WTC11 (cell line): ENCODE results near the gene OBSCN. TPM values are rescaled to one million over a fixed set of nuclear protein-coding genes. Genes with fewer than 3 reads are reported as not detected.

ENCODE experiments used
- ATAC-seq: fragments of 200-7000 bp; cut with Tn5 transposase; 2 replicates; pipeline ENCODE4 v1.10.0; 2021; ENCODE audit warnings: mild to moderate bottlenecking, moderate library complexity
- CTCF ChIA-PET: fragments of 300-600 bp; sonication (Branson Sonifier 250); formaldehyde crosslinking; loops from one replicate; lab custom pipeline; 2021; ENCODE audit warnings: antibody characterized with exemption; lab: Charles Lee
- POLR2A ChIA-PET: fragments of 350-600 bp; sonication (Branson Sonifier 250); formaldehyde crosslinking; loops from one replicate; lab custom pipeline; 2021; ENCODE audit warnings: antibody characterized with exemption; lab: Charles Lee
- DNase-seq: peaks from one replicate; pipeline ENCODE4 v3.0.0; 2021; ENCODE audit warnings: low spot score
- H3K27ac Mint-ChIP-seq: 2 replicates; pipeline ENCODE4 v1.8.0; 2021; ENCODE audit warnings: mixed read lengths
- H3K27me3 Mint-ChIP-seq: 2 replicates; pipeline ENCODE4 v1.8.0; 2021; ENCODE audit warnings: low read depth, mild to moderate bottlenecking, moderate library complexity, mixed read lengths
- H3K36me3 Mint-ChIP-seq: 2 replicates; pipeline ENCODE4 v1.8.0; 2021; ENCODE audit warnings: mixed read lengths
- H3K4me1 Mint-ChIP-seq: 2 replicates; pipeline ENCODE4 v1.8.0; 2022; ENCODE audit warnings: mixed read lengths
- H3K4me3 Mint-ChIP-seq: 2 replicates; pipeline ENCODE4 v1.8.0; 2021; ENCODE audit warnings: mild to moderate bottlenecking, moderate library complexity, mixed read lengths
- H3K9me3 Mint-ChIP-seq: 2 replicates; pipeline ENCODE4 v1.8.0; 2021; ENCODE audit warnings: mixed read lengths
- AFF4 ChIP-seq: sonication (generic); formaldehyde crosslinking; IDR thresholded peaks from 2 replicates; pipeline ENCODE4 v1.8.1; 2023; ENCODE audit warnings: mild to moderate bottlenecking, missing genetic modification reagents, borderline replicate concordance
- AR ChIP-seq: fragments of 250-450 bp; sonication (Bioruptor Pico); IDR thresholded peaks from 2 replicates; pipeline ENCODE4 v1.9.0; 2021; ENCODE audit warnings: mild to moderate bottlenecking
- FOXP1 ChIP-seq: sonication (generic); formaldehyde crosslinking; IDR thresholded peaks from 2 replicates; pipeline ENCODE4 v1.8.0; 2022; ENCODE audit warnings: missing genetic modification reagents, mild to moderate bottlenecking, moderate library complexity, borderline replicate concordance
- MXD4 ChIP-seq: fragments of 250-450 bp; sonication (Bioruptor Pico); IDR thresholded peaks from 2 replicates; pipeline ENCODE4 v1.8.0; 2021; ENCODE audit warnings: mild to moderate bottlenecking, moderate library complexity, borderline replicate concordance
- MYBL2 ChIP-seq: sonication (generic); formaldehyde crosslinking; IDR thresholded peaks from 2 replicates; pipeline ENCODE4 v1.8.1; 2023; ENCODE audit warnings: mild to moderate bottlenecking, moderate library complexity, missing genetic modification reagents
- NFATC4 ChIP-seq: fragments of 250-450 bp; sonication (Bioruptor Pico); IDR thresholded peaks from 2 replicates; pipeline ENCODE4 v1.9.0; 2021; ENCODE audit warnings: mild to moderate bottlenecking
- NR2C2 ChIP-seq: sonication (generic); formaldehyde crosslinking; IDR thresholded peaks from 2 replicates; pipeline ENCODE4 v1.8.0; 2022; ENCODE audit warnings: mild to moderate bottlenecking, missing genetic modification reagents
- SMAD4 ChIP-seq: sonication (generic); formaldehyde crosslinking; IDR thresholded peaks from 2 replicates; pipeline ENCODE4 v1.8.0; 2022; ENCODE audit warnings: mild to moderate bottlenecking, missing genetic modification reagents
- SOX15 ChIP-seq: fragments of 250-450 bp; sonication (Bioruptor Pico); IDR thresholded peaks from 2 replicates; pipeline ENCODE4 v1.9.0; 2021; ENCODE audit warnings: mild to moderate bottlenecking
- SP1 ChIP-seq: sonication (generic); formaldehyde crosslinking; conservative IDR thresholded peaks from 2 replicates; pipeline ENCODE4 v1.8.1; 2022; ENCODE audit warnings: missing genetic modification reagents
- TEAD1 ChIP-seq: sonication (generic); formaldehyde crosslinking; IDR thresholded peaks from 2 replicates; pipeline ENCODE4 v1.8.0; 2022; ENCODE audit warnings: mild to moderate bottlenecking, missing genetic modification reagents
- ZSCAN18 ChIP-seq: fragments of 250-450 bp; sonication (Bioruptor Pico); IDR thresholded peaks from 2 replicates; pipeline ENCODE4 v2.1.2; 2022; ENCODE audit warnings: mild to moderate bottlenecking, moderate library complexity
- total RNA-seq: library from RNA; stranded (reverse); gene quantifications from 3 replicates; pipeline ENCODE4 v1.2.3, GENCODE V29; 2021
- TF ChIP-seq, protein P1 (sequence below): sonication (generic); formaldehyde crosslinking; IDR thresholded peaks from 2 replicates; pipeline ENCODE4 v1.8.1; 2023; ENCODE audit warnings: mild to moderate bottlenecking, missing genetic modification reagents
- TF ChIP-seq, protein P2 (sequence below): sonication (generic); formaldehyde crosslinking; IDR thresholded peaks from 2 replicates; pipeline ENCODE4 v1.8.0; 2022; ENCODE audit warnings: mild to moderate bottlenecking, missing genetic modification reagents

OBSCN gene
- total RNA-seq, 1 experiment from 2014 or later, result 38.8 TPM

GRCh38 chr1:228238461-228238860 is 30.6 kb downstream of the OBSCN start (continued):
- TF ChIP-seq, protein P1, sequence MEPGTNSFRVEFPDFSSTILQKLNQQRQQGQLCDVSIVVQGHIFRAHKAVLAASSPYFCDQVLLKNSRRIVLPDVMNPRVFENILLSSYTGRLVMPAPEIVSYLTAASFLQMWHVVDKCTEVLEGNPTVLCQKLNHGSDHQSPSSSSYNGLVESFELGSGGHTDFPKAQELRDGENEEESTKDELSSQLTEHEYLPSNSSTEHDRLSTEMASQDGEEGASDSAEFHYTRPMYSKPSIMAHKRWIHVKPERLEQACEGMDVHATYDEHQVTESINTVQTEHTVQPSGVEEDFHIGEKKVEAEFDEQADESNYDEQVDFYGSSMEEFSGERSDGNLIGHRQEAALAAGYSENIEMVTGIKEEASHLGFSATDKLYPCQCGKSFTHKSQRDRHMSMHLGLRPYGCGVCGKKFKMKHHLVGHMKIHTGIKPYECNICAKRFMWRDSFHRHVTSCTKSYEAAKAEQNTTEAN, result no peak
- TF ChIP-seq MYBL2 (CRISPR knock-in tag) (no peak), FOXP1 (CRISPR knock-in tag) (no peak), NFATC4 (no peak), NR2C2 (CRISPR knock-in tag) (no peak), ZSCAN18 (CRISPR knock-in tag) (no peak)
- TF ChIP-seq, all 79 proteins: peak for 0

DNA sequence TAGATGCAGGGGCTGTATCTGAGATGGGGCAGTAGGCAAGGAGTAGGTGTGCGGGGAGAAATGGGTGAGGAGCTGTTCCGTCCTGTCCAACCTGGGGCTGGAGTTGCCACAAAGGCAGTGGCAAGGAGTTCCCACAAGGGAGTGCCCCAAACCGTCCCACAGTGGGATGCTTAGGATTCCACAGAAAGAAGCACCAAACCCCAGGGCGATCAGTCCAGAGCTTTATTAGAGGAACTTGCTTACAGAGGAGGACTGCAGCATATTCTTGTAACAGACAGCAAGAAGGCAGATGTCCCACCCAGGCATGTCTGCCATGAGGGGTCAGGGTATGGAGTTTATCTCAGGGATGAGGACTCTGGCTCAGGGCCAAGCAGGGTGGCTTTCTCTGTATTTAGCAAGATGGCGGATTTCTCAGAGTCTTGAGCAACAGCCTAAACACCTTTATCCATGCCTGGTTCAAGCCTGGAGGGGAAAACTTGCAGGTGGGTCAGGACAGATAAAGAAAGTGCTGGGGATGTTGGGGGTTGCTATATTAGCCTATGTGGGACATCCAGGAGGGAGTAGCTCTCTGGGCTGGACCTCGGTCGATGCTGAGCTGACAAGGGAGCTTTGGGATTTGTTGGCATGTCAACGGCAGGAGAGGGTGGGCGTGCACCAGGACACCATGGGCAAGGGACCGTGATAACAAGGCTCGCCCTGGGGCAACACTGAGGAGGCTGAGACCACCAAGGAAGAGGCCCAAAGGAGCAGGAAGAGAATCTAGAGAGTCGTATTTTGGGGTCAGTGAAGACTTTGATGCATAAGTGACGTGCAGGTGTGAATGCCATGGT is 32.8 kb downstream of the OBSCN start:
- CTCF ChIA-PET, result no interaction called here
- H3K36me3 Mint-ChIP-seq, result peaks cover 84% of the 10 kb centered on the region
- H3K4me3 Mint-ChIP-seq, result no peak overlapping the region
- no peaks in the 10 kb centered on the region for H3K27me3 Mint-ChIP-seq
- no peak for DNase-seq
- POLR2A ChIA-PET, result no interaction called here
- H3K27ac Mint-ChIP-seq, result no peak overlapping the region
- no peak for ATAC-seq
- no peak for TF ChIP-seq AFF4 (CRISPR knock-in tag)
- no peak for TF ChIP-seq SOX15
- TF ChIP-seq AR (CRISPR knock-in tag), result no peak
- TF ChIP-seq SP1 (CRISPR knock-in tag), result no peak
- TF ChIP-seq TEAD1 (CRISPR knock-in tag), result no peak
- TF ChIP-seq, protein P2, sequence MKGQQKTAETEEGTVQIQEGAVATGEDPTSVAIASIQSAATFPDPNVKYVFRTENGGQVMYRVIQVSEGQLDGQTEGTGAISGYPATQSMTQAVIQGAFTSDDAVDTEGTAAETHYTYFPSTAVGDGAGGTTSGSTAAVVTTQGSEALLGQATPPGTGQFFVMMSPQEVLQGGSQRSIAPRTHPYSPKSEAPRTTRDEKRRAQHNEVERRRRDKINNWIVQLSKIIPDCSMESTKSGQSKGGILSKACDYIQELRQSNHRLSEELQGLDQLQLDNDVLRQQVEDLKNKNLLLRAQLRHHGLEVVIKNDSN, result no peak
- TF ChIP-seq SMAD4 (CRISPR knock-in tag), result no peak
- no peaks in the 10 kb centered on the region for H3K4me1 Mint-ChIP-seq
- peaks cover 66% of the 10 kb centered on the region for H3K9me3 Mint-ChIP-seq

- H3K9me3 Mint-ChIP-seq, result peaks cover 66% of the 10 kb centered on the region
- no peak for TF ChIP-seq MXD4 (CRISPR knock-in tag)
- TF ChIP-seq, all 79 proteins: peak for 0
Observed at GRCh38 chr1:228241259-228241658, 33.4 kb downstream of the OBSCN start.

More at GRCh38 chr1:228241259-228241658, 33.4 kb downstream of the OBSCN start:
- no peak overlapping the region for H3K27ac Mint-ChIP-seq
- DNase-seq (no peak), ATAC-seq (no peak)
- POLR2A ChIA-PET, result no interaction called here
- CTCF ChIA-PET, result no interaction called here
- H3K27me3 Mint-ChIP-seq, result no peaks in the 10 kb centered on the region
- H3K4me1 Mint-ChIP-seq, result no peaks in the 10 kb centered on the region
- peaks cover 90% of the 10 kb centered on the region for H3K36me3 Mint-ChIP-seq
- no peak overlapping the region for H3K4me3 Mint-ChIP-seq
